HepG2 (cell line): Measurements from ENCODE around the gene ADAMTSL4. TPM values are rescaled to one million over a fixed set of nuclear protein-coding genes. Genes with fewer than 3 reads are reported as not detected.

Source experiments
- ATAC-seq: fragments of 200-7000 bp; cut with Tn5 transposase; 3 replicates; pipeline ENCODE4 v1.9.1; 2020; ENCODE audit warnings: mild to moderate bottlenecking, moderate library complexity
- BruUV-seq: library from RNA; stranded (reverse); fragments of 400-500 nt; replicated peaks from 2 replicates; lab custom pipeline; 2021; lab: Mats Ljungman, UMichigan
- CTCF ChIA-PET: fragments of 300-600 bp; formaldehyde crosslinking; extraction: SDS; loops from one replicate; lab custom pipeline; 2021; ENCODE audit warnings: low total read pairs, inconsistent platforms, low intra/inter-chr PET ratio; lab: Yijun Ruan, JAX
- POLR2A ChIA-PET: fragments of 350-600 bp; sonication (Branson Sonifier 250); formaldehyde crosslinking; loops from one replicate; lab custom pipeline; 2020; ENCODE audit warnings: antibody characterized with exemption, inconsistent platforms; lab: Yijun Ruan, JAX
- DNase-seq: peaks from one replicate; pipeline ENCODE4 v3.0.0-alpha.2; 2015; ENCODE audit warnings: low spot score
- FAIRE-seq: peaks from 3 replicates; lab custom pipeline; 2011; peaks lifted over from hg19 to GRCh38; lab: Jason Lieb, UNC
- H2AFZ ChIP-seq: one replicate; pipeline ENCODE4 v1.6.1; 2011; ENCODE audit warnings: low read length, inconsistent platforms
- H3K27ac ChIP-seq: fragments of 300-600 bp; 3 replicates; pipeline ENCODE4 v1.8.0; 2011; ENCODE audit warnings: mixed run types, mild to moderate bottlenecking, mixed read lengths, low read length, inconsistent platforms; ENCODE audit not compliant: insufficient read depth; ENCODE audit errors: extremely low read length
- H3K27me3 ChIP-seq, 2 experiments: fragments of 200-600 bp in 1 of 2; 2 replicates in 1 of 2; 3 replicates in 1 of 2; pipeline versions ENCODE4 v1.6.0 to v1.8.0; 2011; ENCODE audit warnings: low read length in 2 of 2, mild to moderate bottlenecking in 2 of 2, moderate library complexity in 2 of 2, inconsistent platforms in 1 of 2; ENCODE audit not compliant: insufficient read depth in 2 of 2, control insufficient read depth in 1 of 2
- H3K36me3 ChIP-seq, 2 experiments: fragments of 200-600 bp in 1 of 2; replicated peaks in 1 of 2; 2 replicates in 1 of 2; 3 replicates in 1 of 2; pipeline versions ENCODE4 v1.5.1 to v1.8.0; 2011; ENCODE audit warnings: low read length in 2 of 2, inconsistent platforms in 1 of 2; ENCODE audit not compliant: insufficient read depth in 2 of 2, control insufficient read depth in 1 of 2
- H3K4me1 ChIP-seq: 2 replicates; pipeline ENCODE4 v1.5.1; 2012; ENCODE audit warnings: low read length, inconsistent platforms; ENCODE audit not compliant: insufficient read depth
- H3K4me2 ChIP-seq: 2 replicates; pipeline ENCODE4 v1.6.0; 2011; ENCODE audit warnings: low read depth, low read length, inconsistent platforms
- H3K4me3 ChIP-seq, 3 experiments: fragments of 200-600 bp in 1 of 3; sonication (generic), shearing (Covaris generic) in 1 of 3; replicated peaks in 1 of 3; 2 replicates each; pipeline ENCODE4 v1.5.1; 2011 to 2016; ENCODE audit warnings: low read length in 3 of 3, inconsistent platforms in 2 of 3, low read depth in 2 of 3, mild to moderate bottlenecking in 2 of 3, control low read depth in 1 of 3, mixed read lengths in 1 of 3; ENCODE audit not compliant: insufficient read depth in 1 of 3
- H3K79me2 ChIP-seq: one replicate; pipeline ENCODE4 v1.6.1; 2011; ENCODE audit warnings: low read length, inconsistent platforms; ENCODE audit not compliant: insufficient read depth
- H3K9ac ChIP-seq: 2 replicates; pipeline ENCODE4 v1.6.0; 2011; ENCODE audit warnings: mild to moderate bottlenecking, low read depth, low read length, inconsistent platforms; ENCODE audit not compliant: insufficient read depth
- H3K9me3 ChIP-seq: 2 replicates; pipeline ENCODE4 v1.5.1; 2012; ENCODE audit warnings: mild to moderate bottlenecking, low read length
- H4K20me1 ChIP-seq: 2 replicates; pipeline ENCODE4 v1.6.0; 2011; ENCODE audit warnings: inconsistent platforms, mild to moderate bottlenecking, low read length, moderate library complexity; ENCODE audit not compliant: insufficient read depth
- KLF15 ChIP-seq: sonication (generic); formaldehyde crosslinking; IDR thresholded peaks from 2 replicates; pipeline ENCODE4 v1.8.1; 2023; ENCODE audit warnings: borderline replicate concordance, mild to moderate bottlenecking, inconsistent platforms, missing genetic modification reagents, mixed read lengths
- MAZ ChIP-seq, 2 experiments: sonication (generic) in 1 of 2; formaldehyde crosslinking in 1 of 2; IDR thresholded peaks; 2 replicates each; pipeline versions ENCODE4 v1.5.0 to v1.6.1; 2012 to 2020; ENCODE audit warnings: low read depth in 2 of 2, mild to moderate bottlenecking in 2 of 2, borderline replicate concordance in 1 of 2, improper control_type of control experiment in 1 of 2, low read length in 1 of 2, missing genetic modification reagents in 1 of 2, moderate library complexity in 1 of 2
- NFYC ChIP-seq: IDR thresholded peaks from 2 replicates; pipeline ENCODE4 v1.6.1; 2016; ENCODE audit warnings: missing genetic modification reagents, missing compliant biosample characterization
- NRL ChIP-seq: sonication (generic); formaldehyde crosslinking; IDR thresholded peaks from 2 replicates; pipeline ENCODE4 v1.5.0; 2020; ENCODE audit warnings: missing genetic modification reagents, mild to moderate bottlenecking, moderate library complexity, borderline replicate concordance
- SAP130 ChIP-seq: IDR thresholded peaks from 2 replicates; pipeline ENCODE4 v1.6.1; 2016; ENCODE audit warnings: low read depth
- SMAD9 ChIP-seq: sonication (generic); formaldehyde crosslinking; IDR thresholded peaks from 2 replicates; pipeline ENCODE4 v1.5.1; 2020; ENCODE audit warnings: mild to moderate bottlenecking, missing genetic modification reagents
- TOE1 ChIP-seq: sonication (generic); formaldehyde crosslinking; IDR thresholded peaks from 2 replicates; pipeline ENCODE4 v1.4.0; 2020; ENCODE audit warnings: mild to moderate bottlenecking, missing genetic modification reagents
- TP53 ChIP-seq: sonication (generic); formaldehyde crosslinking; conservative IDR thresholded peaks from 2 replicates; pipeline ENCODE4 v1.4.0; 2020; ENCODE audit warnings: missing genetic modification reagents
- ZKSCAN5 ChIP-seq: sonication (generic); formaldehyde crosslinking; IDR thresholded peaks from 2 replicates; pipeline ENCODE4 v1.5.1; 2020; ENCODE audit warnings: mild to moderate bottlenecking, missing genetic modification reagents
- ZMAT3 ChIP-seq: sonication (generic); formaldehyde crosslinking; conservative IDR thresholded peaks from 2 replicates; pipeline ENCODE4 v1.7.0; 2021; ENCODE audit warnings: missing genetic modification reagents
- ZNF124 ChIP-seq: sonication (generic); formaldehyde crosslinking; IDR thresholded peaks from 2 replicates; pipeline ENCODE4 v1.4.0; 2020; ENCODE audit warnings: missing genetic modification reagents
- ZNF282 ChIP-seq: fragments of 450-650 bp; IDR thresholded peaks from 2 replicates; pipeline ENCODE4 v1.6.1; 2018; ENCODE audit not compliant: partially characterized antibody
- ZNF703 ChIP-seq: sonication (generic); formaldehyde crosslinking; IDR thresholded peaks from 2 replicates; pipeline ENCODE4 v1.5.1; 2020; ENCODE audit warnings: missing genetic modification reagents, mild to moderate bottlenecking, moderate library complexity, borderline replicate concordance
- ZNF782 ChIP-seq: sonication (generic); formaldehyde crosslinking; IDR thresholded peaks from 2 replicates; pipeline ENCODE4 v1.4.0; 2020; ENCODE audit warnings: missing genetic modification reagents, mild to moderate bottlenecking, borderline replicate concordance
- WGBS: methylation state at CpG from one replicate; pipeline ENCODE4 v1.1.6; 2017; ENCODE audit warnings: low lambda C conversion rate; 5-methylcytosine and 5-hydroxymethylcytosine counted together
- in situ Hi-C: cut with HindIII; loops from 2 replicates; pipeline ENCODE4 v1.10.0; 2017; ENCODE audit warnings: low pct_unique_long_range_greater_than_20kb; ENCODE audit not compliant: extremely low pct_ligation_motif_present
- intact Hi-C: fragments of 100-400 bp; cut with micrococcal nuclease; formaldehyde crosslinking; loops from one replicate; pipeline ENCODE4 v1.10.0; 2022; ENCODE audit not compliant: unreplicated experiment
- polyA plus RNA-seq, 8 experiments: library from polyadenylated mRNA; depleted of rRNA in 3 of 8; stranded (reverse) in 7 of 8; unstranded in 1 of 8; fragments of >200 nt; fragmentation: Illumina TruSeq in 4 of 8; extraction: Trizol in 4 of 8; gene quantifications; 2 replicates each; pipeline versions ENCODE4 v1.2.1 to v1.2.3, GENCODE V29; 2011 to 2016; ENCODE audit warnings: low read depth in 4 of 8, missing spikeins in 1 of 8, mixed read lengths in 1 of 8; ENCODE audit not compliant: insufficient read depth in 1 of 8
- total RNA-seq, 5 experiments: library from RNA; depleted of rRNA; stranded (reverse); fragments of >200 nt; fragmentation: Illumina TruSeq; extraction: Trizol; gene quantifications; 2 replicates each; pipeline ENCODE4 v1.2.3, GENCODE V29; 2016; ENCODE audit warnings: low read depth in 1 of 5
- TF ChIP-seq, protein P1 (sequence below): sonication (generic); formaldehyde crosslinking; IDR thresholded peaks from 2 replicates; pipeline ENCODE4 v1.4.0; 2020; ENCODE audit warnings: missing genetic modification reagents, borderline replicate concordance
- TF ChIP-seq, protein P2 (sequence below): sonication (generic); formaldehyde crosslinking; IDR thresholded peaks from 2 replicates; pipeline ENCODE4 v1.8.0; 2022; ENCODE audit warnings: mild to moderate bottlenecking, missing genetic modification reagents, moderate library complexity
- TF ChIP-seq, protein P3 (sequence below): IDR thresholded peaks from 2 replicates; pipeline ENCODE4 v1.6.1; 2016; ENCODE audit warnings: low read depth, control low read depth

The ADAMTSL4 gene
- total and polyA plus RNA-seq, 2 of the 13 experiments (the other 11 are each of a cell fraction or from before 2014, with no cell fraction given): 3.9 to 16.4 TPM

DNA sequence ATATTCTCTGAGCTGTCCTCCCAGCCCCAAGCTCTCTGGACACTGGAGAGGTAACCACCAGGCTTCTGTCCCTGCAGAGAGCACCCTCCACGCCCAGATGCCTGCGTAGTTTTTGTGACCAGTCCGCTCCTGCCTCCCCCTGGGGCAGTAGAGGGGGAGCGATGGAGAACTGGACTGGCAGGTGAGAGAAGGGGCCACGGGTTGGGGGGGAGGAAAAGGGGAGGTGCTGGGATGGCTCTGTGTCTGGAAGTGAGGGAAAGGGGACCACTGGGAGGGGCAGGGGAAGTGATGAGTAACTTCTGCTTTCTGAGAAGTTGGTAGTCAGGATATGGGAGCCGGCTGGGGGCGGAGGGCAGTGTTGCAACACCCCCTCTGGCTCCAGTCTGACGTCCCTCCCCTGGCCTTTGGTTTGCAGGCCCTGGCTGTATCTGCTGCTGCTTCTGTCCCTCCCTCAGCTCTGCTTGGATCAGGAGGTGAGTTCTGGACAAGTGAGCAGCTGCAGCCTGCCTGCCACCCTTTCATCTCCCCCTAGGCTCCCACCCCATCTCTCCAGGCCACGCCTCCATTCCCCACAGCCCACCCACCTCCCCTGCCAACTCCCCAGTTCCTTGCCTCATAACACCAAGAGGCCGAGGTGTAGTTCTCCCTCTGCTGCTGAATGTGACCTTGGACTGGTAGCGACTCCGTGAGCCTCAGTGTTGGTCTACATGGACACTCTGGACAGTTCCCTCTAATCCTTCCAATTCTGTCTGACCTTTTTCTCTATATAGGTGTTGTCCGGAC is 3.1 kb downstream of the ADAMTSL4 start:
- DNase-seq (peak; percentile 91), FAIRE-seq (peak; percentile 93), ATAC-seq (peak; percentile 74)
- intact Hi-C loops (loop anchor here (1.0 to 10.0 kb wide), 2 partner anchors 20 to 298 kb away; partner anchors contain the start of gene CA14), in situ Hi-C loops (loop anchor here (5.0 kb wide), 1 partner anchor 85 kb away; no protein-coding TSS in a partner anchor)
- POLR2A ChIA-PET: interaction anchor here (1.0 to 6.9 kb wide), 7 partner anchors 10 to 189 kb away, joined by 3 to 88 read pairs (median 7); partner anchors contain the start of genes ENSA, FALEC, MCL1 and RPRD2
- BruUV-seq: no TSS peak
- WGBS: 13% methylated on average over 10 of the region's 13 CpGs
- CTCF ChIA-PET: interaction anchor here (1.0 kb wide), 1 partner anchor 88 kb away, joined by 3 read pairs; no protein-coding TSS in a partner anchor
- H3K9ac ChIP-seq: peak overlapping the region; percentile 53; the same call in 1 of the 2 replicates
- peak overlapping the region; percentile 10 to 66 (median 18); a peak in 4 of 6 replicates for H3K4me3 ChIP-seq
- no peaks in the 10 kb centered on the region for H3K79me2 ChIP-seq
- H3K36me3 ChIP-seq: peaks cover 0 to 4% of the 10 kb centered on the region in 2 experiments; a peak in 1 of 5 replicates
- no peaks in the 10 kb centered on the region for H3K9me3 ChIP-seq
- peaks cover 58% of the 10 kb centered on the region for H3K4me1 ChIP-seq
- H3K27me3 ChIP-seq: no peaks in the 10 kb centered on the region; a peak in 1 of 5 replicates
- H4K20me1 ChIP-seq: no peaks in the 10 kb centered on the region
- no peak overlapping the region for H2AFZ ChIP-seq
- peak overlapping the region; percentile 81 for H3K4me2 ChIP-seq
- H3K27ac ChIP-seq: peak overlapping the region; percentile 76
- TF ChIP-seq MAZ (IDR thresholded peaks at IDR 0.05; ENCODE audit: borderline replicate concordance, low read depth, low read length): no peak
- TF ChIP-seq MAZ (CRISPR knock-in tag; IDR thresholded peaks at IDR 0.05; ENCODE audit: low read depth): 0 out of 2 replicates have a peak, but pooled peaks have one; percentile 25
- TF ChIP-seq TOE1: no peak
- no peak for TF ChIP-seq ZMAT3
- TF ChIP-seq NRL (CRISPR knock-in tag): peak; percentile 18; the same call in 1 of the 2 replicates
- TF ChIP-seq ZNF282: no peak
- TF ChIP-seq ZNF124 (CRISPR knock-in tag): no peak
- no peak for TF ChIP-seq KLF15 (CRISPR knock-in tag)
- TF ChIP-seq, protein P1, sequence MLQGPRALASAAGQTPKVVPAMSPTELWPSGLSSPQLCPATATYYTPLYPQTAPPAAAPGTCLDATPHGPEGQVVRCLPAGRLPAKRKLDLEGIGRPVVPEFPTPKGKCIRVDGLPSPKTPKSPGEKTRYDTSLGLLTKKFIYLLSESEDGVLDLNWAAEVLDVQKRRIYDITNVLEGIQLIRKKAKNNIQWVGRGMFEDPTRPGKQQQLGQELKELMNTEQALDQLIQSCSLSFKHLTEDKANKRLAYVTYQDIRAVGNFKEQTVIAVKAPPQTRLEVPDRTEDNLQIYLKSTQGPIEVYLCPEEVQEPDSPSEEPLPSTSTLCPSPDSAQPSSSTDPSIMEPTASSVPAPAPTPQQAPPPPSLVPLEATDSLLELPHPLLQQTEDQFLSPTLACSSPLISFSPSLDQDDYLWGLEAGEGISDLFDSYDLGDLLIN: no peak
- TF ChIP-seq ZNF782 (CRISPR knock-in tag): 0 out of 2 replicates have a peak, but pooled peaks have one; percentile 22
- no peak for TF ChIP-seq SMAD9 (CRISPR knock-in tag)
- TF ChIP-seq NFYC: no peak
- TF ChIP-seq, protein P2, sequence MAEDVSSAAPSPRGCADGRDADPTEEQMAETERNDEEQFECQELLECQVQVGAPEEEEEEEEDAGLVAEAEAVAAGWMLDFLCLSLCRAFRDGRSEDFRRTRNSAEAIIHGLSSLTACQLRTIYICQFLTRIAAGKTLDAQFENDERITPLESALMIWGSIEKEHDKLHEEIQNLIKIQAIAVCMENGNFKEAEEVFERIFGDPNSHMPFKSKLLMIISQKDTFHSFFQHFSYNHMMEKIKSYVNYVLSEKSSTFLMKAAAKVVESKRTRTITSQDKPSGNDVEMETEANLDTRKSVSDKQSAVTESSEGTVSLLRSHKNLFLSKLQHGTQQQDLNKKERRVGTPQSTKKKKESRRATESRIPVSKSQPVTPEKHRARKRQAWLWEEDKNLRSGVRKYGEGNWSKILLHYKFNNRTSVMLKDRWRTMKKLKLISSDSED (CRISPR knock-in tag): no peak
- TF ChIP-seq, protein P3, sequence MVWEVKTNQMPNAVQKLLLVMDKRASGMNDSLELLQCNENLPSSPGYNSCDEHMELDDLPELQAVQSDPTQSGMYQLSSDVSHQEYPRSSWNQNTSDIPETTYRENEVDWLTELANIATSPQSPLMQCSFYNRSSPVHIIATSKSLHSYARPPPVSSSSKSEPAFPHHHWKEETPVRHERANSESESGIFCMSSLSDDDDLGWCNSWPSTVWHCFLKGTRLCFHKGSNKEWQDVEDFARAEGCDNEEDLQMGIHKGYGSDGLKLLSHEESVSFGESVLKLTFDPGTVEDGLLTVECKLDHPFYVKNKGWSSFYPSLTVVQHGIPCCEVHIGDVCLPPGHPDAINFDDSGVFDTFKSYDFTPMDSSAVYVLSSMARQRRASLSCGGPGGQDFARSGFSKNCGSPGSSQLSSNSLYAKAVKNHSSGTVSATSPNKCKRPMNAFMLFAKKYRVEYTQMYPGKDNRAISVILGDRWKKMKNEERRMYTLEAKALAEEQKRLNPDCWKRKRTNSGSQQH (CRISPR knock-in tag): no peak
- no peak for TF ChIP-seq TP53
- no peak for TF ChIP-seq ZNF703
- TF ChIP-seq SAP130: peak; percentile 81
- peak; percentile 85 for TF ChIP-seq ZKSCAN5
